Hematopoietic multipotent progenitor cell (in vitro differentiated cells): Measurements from ENCODE around the gene FCGR2B. TPM values are rescaled to one million over a fixed set of nuclear protein-coding genes. Genes with fewer than 3 reads are reported as not detected.
"Not testable (repeated sequence)": the region's sequence is repeated elsewhere in the genome, so short reads cannot be mapped to it uniquely, and the experiment has no call there.

Experiments
- DNase-seq, 3 donors: peaks; one replicate each; pipeline ENCODE4 v3.0.0-alpha.2; 2011 to 2015; ENCODE audit warnings: low read depth in 2 of 3, low spot score in 2 of 3
- total RNA-seq: library from RNA; depleted of rRNA; stranded (reverse); fragments of >200 nt; gene quantifications from one replicate; pipeline ENCODE4 v1.2.3, GENCODE V29; 2012

The FCGR2B gene
- total RNA-seq, 1 donor: 0.81 TPM

- DNase-seq: not testable (repeated sequence)
These were observed 18.1 kb upstream of the FCGR2B start for GRCh38 chr1:161644855-161645254.

- DNase-seq: peak in 1 of 3 donors; percentile 67
These were observed 15.2 kb upstream of the FCGR2B start for GRCh38 chr1:161647507-161648360.

GRCh38 chr1:161653541-161653940, 9.4 kb upstream of the FCGR2B start:
- not testable (repeated sequence) for DNase-seq

GRCh38 chr1:161653971-161654370, 9.0 kb upstream of the FCGR2B start:
- DNase-seq: not testable (repeated sequence)

GRCh38 chr1:161658524-161658923, 4.4 kb upstream of the FCGR2B start:
- DNase-seq: not testable (repeated sequence)

GRCh38 chr1:161661660-161662311, 1.2 kb upstream of the FCGR2B start:
- not testable (repeated sequence) for DNase-seq

- not testable (repeated sequence) for DNase-seq
These were observed 626 bp downstream of the FCGR2B start for GRCh38 chr1:161663569-161663968.

GRCh38 chr1:161664689-161665088, 1.7 kb downstream of the FCGR2B start:
- DNase-seq: not testable (repeated sequence)

- not testable (repeated sequence) for DNase-seq
These were observed 8.4 kb downstream of the FCGR2B start for GRCh38 chr1:161671045-161672020.

GRCh38 chr1:161673437-161673836, 10.5 kb downstream of the FCGR2B start:
- DNase-seq: not testable (repeated sequence)

GRCh38 chr1:161674447-161674846, 11.5 kb downstream of the FCGR2B start:
- DNase-seq: not testable (repeated sequence)

GRCh38 chr1:161674908-161675307, 12.0 kb downstream of the FCGR2B start:
- not testable (repeated sequence) for DNase-seq

- no peak for DNase-seq
These were observed 13.5 kb downstream of the FCGR2B start for GRCh38 chr1:161676441-161676840.

GRCh38 chr1:161676958-161677689, 14.2 kb downstream of the FCGR2B start:
- DNase-seq: no peak

GRCh38 chr1:161678500-161678899, 15.6 kb downstream of the FCGR2B start:
- no peak for DNase-seq

- DNase-seq: no peak
These were observed 18.9 kb downstream of the FCGR2B start for GRCh38 chr1:161681879-161682278.

GRCh38 chr1:161688946-161689345, 26.0 kb downstream of the FCGR2B start:
- DNase-seq: no peak

GRCh38 chr1:161691846-161692245, 28.9 kb downstream of the FCGR2B start:
- DNase-seq: no peak

GRCh38 chr1:161693020-161693712, 30.2 kb downstream of the FCGR2B start:
- DNase-seq: not testable (repeated sequence)
